ENCODE measurements around the gene RPP21.

Gene RPP21

DNA sequence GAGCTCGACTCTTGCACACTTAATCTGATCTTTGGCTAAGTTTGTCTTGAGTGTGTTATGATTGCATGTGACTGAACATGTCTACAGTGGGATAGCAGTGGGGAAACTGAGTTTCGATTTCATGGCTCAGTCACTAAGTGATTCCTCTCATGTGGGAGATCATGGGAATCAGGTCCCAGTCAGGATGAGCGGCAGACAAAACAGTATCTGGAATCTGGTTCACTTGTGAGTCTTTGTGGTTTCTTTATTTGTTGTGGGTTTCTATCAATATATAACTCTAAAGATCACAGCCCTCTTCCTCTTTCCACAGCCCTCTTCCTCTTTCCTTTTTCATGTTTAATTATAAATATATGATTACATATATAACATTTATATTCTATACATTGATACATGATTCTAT lies 4.0 kb downstream of the RPP21 start:
- Histone ChIP-seq H3K4me3 (ENCODE audit: low read length) (no peak overlapping the region), H3K4me2 (ENCODE audit: low read length) (peak overlapping the region; percentile 57), H4K20me1 (ENCODE audit: insufficient read depth, low read length) (no peaks in the 10 kb centered on the region), H3K27ac (ENCODE audit: low read length) (no peak overlapping the region), H3K79me2 (ENCODE audit: low read length) (no peaks in the 10 kb centered on the region), H3K4me1 (ENCODE audit: low read length) (peaks cover 20% of the 10 kb centered on the region), H3K9ac (ENCODE audit: low read length) (no peak overlapping the region), H3K9me3 (ENCODE audit: insufficient read depth, low read length) (no peaks in the 10 kb centered on the region), H2AFZ (ENCODE audit: low read depth, low read length) (no peak overlapping the region), H3K27me3 (ENCODE audit: low read depth, low read length) (no peaks in the 10 kb centered on the region), H3K36me3 (replicated peaks; ENCODE audit: low read depth, low read length) (peaks cover 11% of the 10 kb centered on the region)
- TF ChIP-seq EZH2phosphoT487 (IDR thresholded peaks at IDR 0.05; ENCODE audit: low read depth): no peak
- TF ChIP-seq, protein P1, sequence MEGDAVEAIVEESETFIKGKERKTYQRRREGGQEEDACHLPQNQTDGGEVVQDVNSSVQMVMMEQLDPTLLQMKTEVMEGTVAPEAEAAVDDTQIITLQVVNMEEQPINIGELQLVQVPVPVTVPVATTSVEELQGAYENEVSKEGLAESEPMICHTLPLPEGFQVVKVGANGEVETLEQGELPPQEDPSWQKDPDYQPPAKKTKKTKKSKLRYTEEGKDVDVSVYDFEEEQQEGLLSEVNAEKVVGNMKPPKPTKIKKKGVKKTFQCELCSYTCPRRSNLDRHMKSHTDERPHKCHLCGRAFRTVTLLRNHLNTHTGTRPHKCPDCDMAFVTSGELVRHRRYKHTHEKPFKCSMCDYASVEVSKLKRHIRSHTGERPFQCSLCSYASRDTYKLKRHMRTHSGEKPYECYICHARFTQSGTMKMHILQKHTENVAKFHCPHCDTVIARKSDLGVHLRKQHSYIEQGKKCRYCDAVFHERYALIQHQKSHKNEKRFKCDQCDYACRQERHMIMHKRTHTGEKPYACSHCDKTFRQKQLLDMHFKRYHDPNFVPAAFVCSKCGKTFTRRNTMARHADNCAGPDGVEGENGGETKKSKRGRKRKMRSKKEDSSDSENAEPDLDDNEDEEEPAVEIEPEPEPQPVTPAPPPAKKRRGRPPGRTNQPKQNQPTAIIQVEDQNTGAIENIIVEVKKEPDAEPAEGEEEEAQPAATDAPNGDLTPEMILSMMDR (IDR thresholded peaks at IDR 0.05; ENCODE audit: low read depth, low read length): no peak

DNA sequence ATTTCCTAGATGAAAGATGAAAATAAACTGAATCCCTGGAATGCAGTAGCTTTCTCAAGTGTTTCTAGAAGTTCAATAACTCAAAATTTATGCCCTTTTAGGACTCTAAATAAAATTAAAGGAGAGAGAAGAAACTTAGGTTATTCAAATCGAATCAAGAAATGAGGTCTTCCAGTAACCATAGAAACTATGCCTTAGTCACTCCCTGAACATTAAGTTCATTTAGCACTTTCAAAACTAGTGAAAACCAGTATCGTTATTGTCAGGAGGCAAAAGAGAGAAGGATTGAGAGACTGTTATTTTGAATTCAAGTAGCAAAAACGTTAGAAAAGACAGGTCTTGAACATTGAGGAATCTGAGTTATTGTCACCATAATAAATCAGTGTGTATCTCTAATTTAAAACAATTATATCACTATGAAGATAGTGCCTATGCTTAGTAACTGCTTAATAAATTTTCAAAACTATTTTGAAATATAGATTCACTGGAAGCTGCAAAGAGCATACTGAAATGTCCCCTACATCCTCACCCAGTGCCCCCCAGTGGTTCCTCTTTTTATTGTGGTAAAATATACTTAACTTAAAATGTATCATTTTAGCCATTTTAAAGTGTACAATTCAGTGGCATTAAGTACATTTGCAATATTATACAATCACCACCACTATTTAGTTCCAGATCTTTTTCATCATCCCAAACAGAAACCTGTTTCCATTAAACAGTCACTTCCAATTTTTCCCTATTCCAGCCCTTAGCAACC lies 4.6 kb downstream of the RPP21 start:
- Histone ChIP-seq H3K4me1 (ENCODE audit: low read length) (peaks cover 20% of the 10 kb centered on the region), H3K9ac (ENCODE audit: low read length) (no peak overlapping the region), H4K20me1 (ENCODE audit: insufficient read depth, low read length) (no peaks in the 10 kb centered on the region), H3K36me3 (replicated peaks; ENCODE audit: low read depth, low read length) (peaks cover 11% of the 10 kb centered on the region), H2AFZ (ENCODE audit: low read depth, low read length) (no peak overlapping the region), H3K79me2 (ENCODE audit: low read length) (no peaks in the 10 kb centered on the region), H3K27ac (ENCODE audit: low read length) (no peak overlapping the region), H3K27me3 (ENCODE audit: low read depth, low read length) (peaks cover 2% of the 10 kb centered on the region; the same call in 1 of the 2 replicates), H3K4me2 (ENCODE audit: low read length) (peak overlapping the region; percentile 27), H3K9me3 (ENCODE audit: insufficient read depth, low read length) (no peaks in the 10 kb centered on the region), H3K4me3 (ENCODE audit: low read length) (no peak overlapping the region)
- no peak for TF ChIP-seq EZH2phosphoT487 (IDR thresholded peaks at IDR 0.05; ENCODE audit: low read depth)
- TF ChIP-seq, protein P1 (IDR thresholded peaks at IDR 0.05; ENCODE audit: low read depth, low read length): peak; percentile 29; the same call in 1 of the 2 replicates

DNA sequence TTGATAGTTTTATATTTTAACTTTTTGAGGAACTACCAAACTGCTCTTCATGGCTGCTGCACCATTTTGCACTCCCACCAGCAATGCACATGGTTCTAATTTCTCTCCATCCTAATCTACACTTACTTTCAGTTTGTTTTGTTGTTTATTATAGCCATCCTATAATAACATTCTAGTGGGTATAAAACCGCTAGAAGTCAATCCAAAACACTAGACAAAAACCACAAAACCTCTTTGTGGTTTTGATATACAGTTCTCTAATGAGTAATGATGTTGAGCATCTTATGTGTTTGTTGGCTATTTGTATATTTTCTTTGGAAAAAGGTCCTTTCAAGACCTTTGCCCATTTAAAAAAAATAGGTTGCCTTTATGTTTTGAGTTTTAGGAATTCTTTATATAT lies 5.6 kb downstream of the RPP21 start:
- no peaks in the 10 kb centered on the region for H4K20me1 ChIP-seq (ENCODE audit: insufficient read depth, low read length)
- no peak overlapping the region for H3K9ac ChIP-seq (ENCODE audit: low read length)
- no peak overlapping the region for H3K4me2 ChIP-seq (ENCODE audit: low read length)
- H3K27me3 ChIP-seq (ENCODE audit: low read depth, low read length): peaks cover 4% of the 10 kb centered on the region; the same call in 1 of the 2 replicates
- no peak for TF ChIP-seq EZH2phosphoT487 (IDR thresholded peaks at IDR 0.05; ENCODE audit: low read depth)
- TF ChIP-seq, protein P1 (IDR thresholded peaks at IDR 0.05; ENCODE audit: low read depth, low read length): no peak
- no peak overlapping the region for H3K4me3 ChIP-seq (ENCODE audit: low read length)
- H3K79me2 ChIP-seq (ENCODE audit: low read length): no peaks in the 10 kb centered on the region
- H3K27ac ChIP-seq (ENCODE audit: low read length): no peak overlapping the region
- no peak overlapping the region for H2AFZ ChIP-seq (ENCODE audit: low read depth, low read length)
- H3K4me1 ChIP-seq (ENCODE audit: low read length): peaks cover 20% of the 10 kb centered on the region
- H3K9me3 ChIP-seq (ENCODE audit: insufficient read depth, low read length): no peaks in the 10 kb centered on the region
- peaks cover 11% of the 10 kb centered on the region for H3K36me3 ChIP-seq (replicated peaks; ENCODE audit: low read depth, low read length)

DNA sequence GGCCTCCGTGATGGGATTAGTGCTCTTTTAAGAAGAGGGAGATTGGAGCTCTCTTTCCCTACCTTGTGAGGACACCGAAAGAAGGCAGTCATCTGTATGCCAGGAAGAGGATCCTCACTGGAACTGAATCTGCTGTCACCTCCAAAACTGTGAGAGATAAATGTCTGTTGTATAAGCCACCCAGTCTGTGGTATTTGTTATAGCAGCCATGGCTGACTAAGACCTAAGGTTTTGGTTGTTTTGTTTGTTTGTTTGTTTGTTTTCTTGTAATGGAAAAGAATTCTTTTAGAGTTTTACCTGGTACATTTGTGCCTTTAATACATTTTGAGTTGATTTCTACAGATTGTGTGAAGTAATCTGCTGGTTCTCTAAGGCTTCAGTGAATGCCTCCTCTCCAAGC lies 7.6 kb downstream of the RPP21 start:
- Histone ChIP-seq H4K20me1 (ENCODE audit: insufficient read depth, low read length) (no peaks in the 10 kb centered on the region), H3K4me1 (ENCODE audit: low read length) (peaks cover 16% of the 10 kb centered on the region), H3K9ac (ENCODE audit: low read length) (no peak overlapping the region), H3K4me3 (ENCODE audit: low read length) (no peak overlapping the region), H3K27me3 (ENCODE audit: low read depth, low read length) (peaks cover 4% of the 10 kb centered on the region; the same call in 1 of the 2 replicates), H3K9me3 (ENCODE audit: insufficient read depth, low read length) (no peaks in the 10 kb centered on the region), H3K27ac (ENCODE audit: low read length) (no peak overlapping the region), H2AFZ (ENCODE audit: low read depth, low read length) (no peak overlapping the region), H3K4me2 (ENCODE audit: low read length) (no peak overlapping the region), H3K36me3 (replicated peaks; ENCODE audit: low read depth, low read length) (peaks cover under 1% of the 10 kb centered on the region), H3K79me2 (ENCODE audit: low read length) (no peaks in the 10 kb centered on the region)
- TF ChIP-seq, protein P1 (IDR thresholded peaks at IDR 0.05; ENCODE audit: low read depth, low read length): no peak
- no peak for TF ChIP-seq EZH2phosphoT487 (IDR thresholded peaks at IDR 0.05; ENCODE audit: low read depth)

Measured in OCI-LY3 (cell line).